A673 (cell line): ENCODE measurements around the gene OR1E1. TPM values are rescaled to one million over a fixed set of nuclear protein-coding genes. Genes with fewer than 3 reads are reported as not detected.
"Not testable (repeated sequence)": the region's sequence is repeated elsewhere in the genome, so short reads cannot be mapped to it uniquely, and the experiment has no call there.

Experiments used
- BruUV-seq: library from RNA; stranded (reverse); fragments of 400-500 nt; replicated peaks from 2 replicates; lab custom pipeline; 2021; lab: Mats Ljungman, UMichigan
- CTCF ChIA-PET: fragments of 300-600 bp; sonication (Branson Sonifier 250); formaldehyde crosslinking; loops from one replicate; lab custom pipeline; 2022; ENCODE audit warnings: antibody characterized with exemption; lab: Charles Lee
- POLR2A ChIA-PET: fragments of 300-600 bp; sonication (Branson Sonifier 250); formaldehyde crosslinking; loops from one replicate; lab custom pipeline; 2022; ENCODE audit warnings: antibody characterized with exemption; ENCODE audit not compliant: low non-redundant PET; lab: Charles Lee
- DNase-seq: peaks from one replicate; pipeline ENCODE4 v3.0.0-alpha.2; 2015; ENCODE audit warnings: low spot score
- H3K27ac ChIP-seq: fragments of 200-600 bp; sonication (generic); 2 replicates; pipeline ENCODE4 v1.5.1; 2016; ENCODE audit warnings: mixed run types, low read depth, mild to moderate bottlenecking, mixed read lengths, antibody characterized with exemption, low read length; ENCODE audit not compliant: poor library complexity, severe bottlenecking
- H3K27me3 ChIP-seq: fragments of 200-600 bp; sonication (generic); replicated peaks from 2 replicates; pipeline ENCODE4 v1.6.1; 2017; ENCODE audit warnings: mixed run types, low read depth, mild to moderate bottlenecking, mixed read lengths, antibody characterized with exemption, low read length; ENCODE audit not compliant: insufficient read depth, poor library complexity
- H3K36me3 ChIP-seq: fragments of 200-600 bp; sonication (generic); 2 replicates; pipeline ENCODE4 v1.6.1; 2016; ENCODE audit warnings: mixed run types, mild to moderate bottlenecking, mixed read lengths, antibody characterized with exemption, low read length; ENCODE audit not compliant: insufficient read depth, poor library complexity, severe bottlenecking
- H3K4me1 ChIP-seq: fragments of 200-600 bp; sonication (generic); 2 replicates; pipeline ENCODE4 v1.6.1; 2017; ENCODE audit warnings: mixed run types, mild to moderate bottlenecking, mixed read lengths, antibody characterized with exemption, low read length; ENCODE audit not compliant: insufficient read depth, poor library complexity, severe bottlenecking
- H3K4me3 ChIP-seq: fragments of 200-600 bp; sonication (generic); 2 replicates; pipeline ENCODE4 v1.5.1; 2016; ENCODE audit warnings: low read depth, mixed run types, mild to moderate bottlenecking, mixed read lengths, low read length; ENCODE audit not compliant: poor library complexity, severe bottlenecking
- H3K9me3 ChIP-seq: fragments of 200-600 bp; sonication (generic); 2 replicates; pipeline ENCODE4 v1.6.1; 2016; ENCODE audit warnings: mixed run types, low read depth, mild to moderate bottlenecking, mixed read lengths, antibody characterized with exemption, low read length; ENCODE audit not compliant: poor library complexity, severe bottlenecking
- CTCF ChIP-seq: fragments of 300-800, 200-600 bp; sonication (generic); conservative IDR thresholded peaks from 2 replicates; pipeline ENCODE4 v1.5.1; 2017; ENCODE audit warnings: low read depth, mild to moderate bottlenecking, antibody characterized with exemption, low read length, moderate library complexity, mixed read lengths
- EZH2 ChIP-seq: fragments of 200-600 bp; sonication (generic); IDR thresholded peaks from 2 replicates; pipeline ENCODE4 v1.6.1; 2017; ENCODE audit warnings: borderline replicate concordance, low read depth, mild to moderate bottlenecking, mixed read lengths, antibody characterized with exemption, low read length; ENCODE audit not compliant: poor library complexity, severe bottlenecking
- intact Hi-C: fragments of 100-400 bp; cut with micrococcal nuclease; formaldehyde crosslinking; loops from one replicate; pipeline ENCODE4 v1.10.0; 2022; ENCODE audit not compliant: unreplicated experiment
- total RNA-seq: library from RNA; stranded (reverse); gene quantifications from 2 replicates; pipeline ENCODE4 v1.2.3, GENCODE V29; 2021

The OR1E1 gene
- total RNA-seq, 1 experiment from 2014 or later = not detected

DNA sequence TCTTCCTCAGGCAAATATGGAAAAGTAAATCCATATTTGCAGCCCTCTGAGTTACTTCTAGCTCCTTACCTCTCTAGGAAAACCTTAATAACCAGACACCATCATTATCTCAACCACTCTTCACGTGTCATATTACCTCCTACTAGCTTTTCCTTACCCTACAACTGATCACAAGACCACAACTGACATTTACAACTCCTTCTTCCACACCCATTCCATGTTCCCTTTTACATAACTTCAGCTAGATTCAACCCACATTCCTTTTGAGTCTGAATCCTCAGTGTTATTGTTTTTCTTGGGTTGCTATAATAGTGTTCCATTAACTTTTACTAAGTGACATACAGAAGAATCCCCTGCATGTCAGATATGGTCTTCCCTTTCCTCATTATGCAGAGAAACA lies 40.2 kb upstream of the OR1E1 start:
- ChIA-PET POLR2A (no interaction called here), CTCF (no interaction called here)
- no peaks in the 10 kb centered on the region for H3K4me1 ChIP-seq
- no peak overlapping the region for H3K4me3 ChIP-seq
- no peaks in the 10 kb centered on the region for H3K9me3 ChIP-seq
- peaks cover 32% of the 10 kb centered on the region for H3K27me3 ChIP-seq
- TF ChIP-seq EZH2 (no peak), CTCF (no peak)
- intact Hi-C loops = no loop called here
- DNase-seq = no peak
- no peak overlapping the region for H3K27ac ChIP-seq
- no TSS peak for BruUV-seq
- no peaks in the 10 kb centered on the region for H3K36me3 ChIP-seq

- TF ChIP-seq EZH2 (no peak), CTCF (no peak)
- no peaks in the 10 kb centered on the region for H3K4me1 ChIP-seq
Measured at GRCh38 chr17:3433741-3434140, 35.5 kb upstream of the OR1E1 start, which contains the start of gene OR1E2. OR1E2 (minus strand) TSS chr17:3433841; CDS start chr17:3433841, 0 bp downstream.

DNA sequence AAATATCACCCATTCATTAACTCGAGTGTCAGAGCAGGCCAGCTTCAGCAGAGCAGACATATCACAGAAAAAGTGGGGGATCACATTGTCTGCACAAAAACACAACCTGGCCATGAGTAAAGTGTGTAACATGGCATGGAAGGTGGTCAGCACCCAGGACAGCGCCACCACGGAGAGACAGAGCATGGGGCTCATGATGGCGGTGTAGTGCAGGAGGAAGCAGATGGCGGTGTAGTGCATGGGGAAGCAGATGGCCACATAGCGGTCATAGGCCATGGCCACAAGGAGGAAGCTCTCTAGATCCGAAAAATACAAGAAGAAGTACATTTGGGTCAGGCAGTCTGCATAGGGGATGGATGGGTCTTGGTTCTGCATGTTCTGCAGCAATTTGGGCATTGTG lies 35.0 kb upstream of the OR1E1 start:
- CTCF ChIA-PET, BruUV-seq, intact Hi-C loops, H3K27ac ChIP-seq, H3K4me3 ChIP-seq, H3K4me1 ChIP-seq, POLR2A ChIA-PET, H3K9me3 ChIP-seq, DNase-seq, H3K36me3 ChIP-seq, H3K27me3 ChIP-seq: not testable (repeated sequence)

More at GRCh38 chr17:3433741-3434140, 35.5 kb upstream of the OR1E1 start, which contains the start of gene OR1E2:
- DNase-seq = no peak
- no TSS peak for BruUV-seq
- H3K9me3 ChIP-seq = no peaks in the 10 kb centered on the region
- peaks cover 8% of the 10 kb centered on the region for H3K27me3 ChIP-seq
- no peak within 1 kb of the TSS for H3K4me3 ChIP-seq
- no peaks in the 10 kb centered on the region for H3K36me3 ChIP-seq
- ChIA-PET POLR2A (interaction anchor here (0.5 kb wide), 1 partner anchor 78 kb away, joined by 3 read pairs; no protein-coding TSS in a partner anchor), CTCF (no interaction called here)
- no peak within 1 kb of the TSS for H3K27ac ChIP-seq
- intact Hi-C loops = no loop called here

DNA sequence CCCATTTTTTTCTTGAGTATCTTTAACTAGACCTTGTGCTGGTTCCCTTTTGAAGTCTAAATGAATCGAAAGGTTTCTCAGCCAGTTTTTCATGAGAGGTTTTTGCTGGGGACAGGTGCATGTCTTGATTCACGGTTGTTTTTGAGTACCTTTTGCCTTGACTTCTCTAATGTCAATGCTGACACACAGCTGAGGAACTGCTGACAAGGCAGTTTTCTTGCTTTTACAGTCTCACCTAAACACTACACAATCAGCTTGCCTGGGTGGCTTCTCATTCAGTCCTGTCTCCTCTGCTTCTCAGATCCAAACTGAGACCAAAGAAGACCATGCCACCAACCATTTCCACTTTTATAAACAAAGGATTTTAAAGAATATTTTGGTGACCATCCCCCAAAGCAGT lies 20.0 kb upstream of the OR1E1 start:
- H3K36me3 ChIP-seq = no peaks in the 10 kb centered on the region
- no peaks in the 10 kb centered on the region for H3K9me3 ChIP-seq
- DNase-seq = no peak
- ChIA-PET CTCF (no interaction called here), POLR2A (no interaction called here)
- H3K4me3 ChIP-seq = no peak overlapping the region
- TF ChIP-seq EZH2 = no peak
- no peak for TF ChIP-seq CTCF
- H3K27ac ChIP-seq = no peak overlapping the region
- H3K4me1 ChIP-seq = no peaks in the 10 kb centered on the region
- no TSS peak for BruUV-seq
- H3K27me3 ChIP-seq = peaks cover 14% of the 10 kb centered on the region
- intact Hi-C loops = no loop called here
